Rectal smooth muscle tissue (tissue), 1 donor: ENCODE results near the gene TTC28.
A peak's percentile ranks its signal among the peaks of the same experiment; 100 is the strongest.

Experiments used
- H3K27ac ChIP-seq: one replicate; pipeline ENCODE4 v1.7.0; 2013; ENCODE audit warnings: low read depth, low read length, inconsistent platforms
- H3K27me3 ChIP-seq: one replicate; pipeline ENCODE4 v1.7.0; 2013; ENCODE audit warnings: low read length; ENCODE audit not compliant: control insufficient read depth, insufficient read depth
- H3K36me3 ChIP-seq: one replicate; pipeline ENCODE4 v1.7.0; 2013; ENCODE audit warnings: low read length; ENCODE audit not compliant: control insufficient read depth, insufficient read depth
- H3K4me1 ChIP-seq: one replicate; pipeline ENCODE4 v1.7.0; 2013; ENCODE audit warnings: low read length; ENCODE audit not compliant: control insufficient read depth, insufficient read depth
- H3K4me3 ChIP-seq: one replicate; pipeline ENCODE4 v1.7.0; 2013; ENCODE audit warnings: low read length
- H3K9ac ChIP-seq: one replicate; pipeline ENCODE4 v1.7.0; 2013; ENCODE audit warnings: low read length

Gene TTC28

GRCh38 chr22:28141614-28142013 lies 538.0 kb downstream of the TTC28 start:
- H3K4me1 ChIP-seq: peaks cover 35% of the 10 kb centered on the region
- no peak overlapping the region for H3K4me3 ChIP-seq
- no peak overlapping the region for H3K9ac ChIP-seq
- no peaks in the 10 kb centered on the region for H3K36me3 ChIP-seq
- no peaks in the 10 kb centered on the region for H3K27me3 ChIP-seq
- no peak overlapping the region for H3K27ac ChIP-seq

- Histone ChIP-seq H3K4me1 (peaks cover 35% of the 10 kb centered on the region), H3K9ac (no peak overlapping the region), H3K27me3 (no peaks in the 10 kb centered on the region), H3K27ac (no peak overlapping the region), H3K36me3 (no peaks in the 10 kb centered on the region), H3K4me3 (no peak overlapping the region)
Measured at GRCh38 chr22:28139961-28140360, 539.7 kb downstream of the TTC28 start.

- Histone ChIP-seq H3K4me1 (peaks cover 35% of the 10 kb centered on the region), H3K27ac (no peak overlapping the region), H3K9ac (no peak overlapping the region), H3K27me3 (no peaks in the 10 kb centered on the region), H3K4me3 (no peak overlapping the region), H3K36me3 (no peaks in the 10 kb centered on the region)
Measured at GRCh38 chr22:28139516-28139915, 540.1 kb downstream of the TTC28 start.

DNA sequence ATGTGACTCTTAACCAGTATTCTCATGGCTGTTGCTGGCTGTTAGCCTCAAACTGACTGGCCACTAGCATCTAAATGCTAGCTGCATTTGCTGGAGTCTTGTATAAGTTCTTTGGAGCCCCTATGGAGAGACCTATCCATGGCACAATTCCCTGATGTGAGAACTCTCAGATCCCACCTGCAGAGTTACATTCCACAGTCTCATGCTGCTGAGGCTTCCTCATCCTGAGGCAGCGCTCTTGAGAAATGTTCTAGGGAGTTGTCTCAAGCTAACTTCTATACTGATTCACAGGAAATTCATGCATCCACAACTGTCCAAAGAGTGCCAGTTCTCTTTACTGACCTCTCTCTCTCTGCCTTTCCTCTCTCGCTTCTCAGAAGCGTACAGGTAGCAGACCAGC lies 542.6 kb downstream of the TTC28 start:
- Histone ChIP-seq H3K4me1 (peaks cover 18% of the 10 kb centered on the region), H3K36me3 (no peaks in the 10 kb centered on the region), H3K4me3 (no peak overlapping the region), H3K27ac (no peak overlapping the region), H3K9ac (no peak overlapping the region), H3K27me3 (no peaks in the 10 kb centered on the region)

DNA sequence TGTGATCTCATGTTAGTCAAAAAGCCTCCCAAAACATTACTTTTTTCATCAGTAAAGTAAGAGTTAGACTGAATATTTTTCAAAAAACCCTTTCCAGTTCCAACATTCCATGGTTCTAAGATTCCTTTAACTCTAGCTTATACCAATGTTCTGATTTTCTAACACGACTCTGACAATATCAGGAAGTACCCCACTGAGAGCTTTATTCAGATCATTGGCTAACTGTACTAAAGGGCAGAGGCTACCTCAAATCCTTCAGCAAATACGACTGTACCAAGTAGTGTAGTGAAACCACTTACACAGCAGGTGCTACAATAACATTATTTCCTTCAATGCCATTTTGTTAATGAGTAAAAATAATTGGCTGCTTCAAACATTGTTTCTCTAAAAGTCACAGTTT lies 547.2 kb downstream of the TTC28 start:
- Histone ChIP-seq H3K27ac (no peak overlapping the region), H3K9ac (no peak overlapping the region), H3K36me3 (no peaks in the 10 kb centered on the region), H3K4me3 (no peak overlapping the region), H3K27me3 (no peaks in the 10 kb centered on the region), H3K4me1 (no peaks in the 10 kb centered on the region)

GRCh38 chr22:28129319-28129962 lies 550.2 kb downstream of the TTC28 start:
- no peaks in the 10 kb centered on the region for H3K36me3 ChIP-seq
- no peak overlapping the region for H3K9ac ChIP-seq
- no peak overlapping the region for H3K27ac ChIP-seq
- H3K4me3 ChIP-seq: no peak overlapping the region
- H3K27me3 ChIP-seq: no peaks in the 10 kb centered on the region
- no peaks in the 10 kb centered on the region for H3K4me1 ChIP-seq

GRCh38 chr22:28128827-28129226 lies 550.8 kb downstream of the TTC28 start:
- no peaks in the 10 kb centered on the region for H3K4me1 ChIP-seq
- H3K9ac ChIP-seq: no peak overlapping the region
- no peaks in the 10 kb centered on the region for H3K36me3 ChIP-seq
- no peak overlapping the region for H3K27ac ChIP-seq
- H3K27me3 ChIP-seq: no peaks in the 10 kb centered on the region
- no peak overlapping the region for H3K4me3 ChIP-seq

DNA sequence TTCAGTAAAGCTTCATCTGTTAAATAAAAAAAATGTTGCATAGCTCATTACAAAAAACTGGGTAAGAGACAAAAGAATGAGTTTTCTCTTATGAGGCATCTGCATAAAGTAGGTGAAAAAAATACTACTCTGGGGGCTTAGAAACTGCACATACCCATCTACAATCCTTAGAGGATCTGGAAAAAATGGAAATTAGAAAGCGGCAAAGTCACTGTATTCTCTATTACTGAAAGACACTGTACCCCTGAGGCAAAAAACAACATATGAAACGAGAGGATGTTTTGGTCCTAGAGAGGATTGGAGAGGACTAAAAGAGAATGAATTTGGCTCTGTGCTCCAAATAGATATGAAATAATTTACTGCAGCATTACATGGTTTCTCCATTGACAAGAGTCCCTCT lies 553.8 kb downstream of the TTC28 start:
- Histone ChIP-seq H3K4me3 (no peak overlapping the region), H3K27me3 (no peaks in the 10 kb centered on the region), H3K4me1 (no peaks in the 10 kb centered on the region), H3K36me3 (no peaks in the 10 kb centered on the region), H3K9ac (no peak overlapping the region), H3K27ac (no peak overlapping the region)

- Histone ChIP-seq H3K9ac (no peak overlapping the region), H3K4me3 (no peak overlapping the region), H3K27me3 (no peaks in the 10 kb centered on the region), H3K4me1 (peaks cover 3% of the 10 kb centered on the region), H3K36me3 (no peaks in the 10 kb centered on the region), H3K27ac (no peak overlapping the region)
Measured at GRCh38 chr22:28123989-28124766, 555.5 kb downstream of the TTC28 start.

DNA sequence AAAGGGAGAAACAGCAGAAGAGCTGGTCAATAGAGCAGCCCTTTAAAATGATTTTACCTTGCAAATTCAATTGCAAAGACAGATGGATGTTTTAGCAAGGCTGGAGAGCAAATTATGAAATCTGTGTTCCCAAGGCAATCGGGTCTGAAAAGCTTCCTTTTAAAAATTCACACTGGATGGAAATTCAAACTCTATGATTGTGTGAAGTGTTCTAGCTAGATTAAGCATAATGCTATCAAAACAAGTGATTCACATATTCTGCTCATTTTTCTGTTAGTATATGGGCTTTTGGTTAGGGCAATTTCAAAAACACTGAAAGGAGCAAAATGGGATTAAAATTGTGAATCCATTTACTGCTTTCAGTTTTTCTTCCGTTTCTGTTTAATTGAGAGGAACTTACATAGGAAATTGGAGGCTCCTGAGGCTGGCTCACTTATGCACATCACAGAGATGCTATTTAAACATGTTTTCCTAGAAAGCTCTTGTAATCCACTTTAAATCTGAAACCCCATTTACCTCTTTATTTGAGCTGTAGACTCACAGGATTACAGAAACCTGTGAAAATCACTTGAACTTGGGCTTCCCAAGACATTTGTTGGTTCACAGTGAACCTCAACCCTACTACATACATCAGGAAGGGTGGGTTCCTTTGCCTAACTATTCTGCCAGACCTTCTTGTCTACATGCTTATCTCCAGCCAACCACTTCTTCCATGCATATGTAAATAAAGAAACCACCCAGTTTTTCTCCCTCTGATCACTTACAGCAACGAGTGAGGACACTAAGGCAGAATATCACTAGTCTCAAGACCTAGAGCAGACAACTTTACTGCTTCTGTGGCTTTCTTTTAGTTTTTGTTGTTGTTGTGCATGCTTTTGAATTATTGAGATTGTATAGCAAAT lies 558.7 kb downstream of the TTC28 start:
- Histone ChIP-seq H3K27ac (no peak overlapping the region), H3K27me3 (no peaks in the 10 kb centered on the region), H3K9ac (no peak overlapping the region), H3K36me3 (no peaks in the 10 kb centered on the region), H3K4me1 (peaks cover 16% of the 10 kb centered on the region), H3K4me3 (no peak overlapping the region)

- Histone ChIP-seq H3K27me3 (no peaks in the 10 kb centered on the region), H3K36me3 (no peaks in the 10 kb centered on the region), H3K27ac (no peak overlapping the region), H3K4me3 (no peak overlapping the region), H3K9ac (no peak overlapping the region), H3K4me1 (peaks cover 17% of the 10 kb centered on the region)
Measured at GRCh38 chr22:28118957-28119631, 560.5 kb downstream of the TTC28 start.

GRCh38 chr22:28116219-28116673 lies 563.4 kb downstream of the TTC28 start:
- Histone ChIP-seq H3K4me3 (no peak overlapping the region), H3K27ac (peak overlapping the region; percentile 64), H3K4me1 (peaks cover 26% of the 10 kb centered on the region), H3K9ac (no peak overlapping the region), H3K27me3 (no peaks in the 10 kb centered on the region), H3K36me3 (no peaks in the 10 kb centered on the region)
